ENCODE data around the gene CCDC175.

DNA sequence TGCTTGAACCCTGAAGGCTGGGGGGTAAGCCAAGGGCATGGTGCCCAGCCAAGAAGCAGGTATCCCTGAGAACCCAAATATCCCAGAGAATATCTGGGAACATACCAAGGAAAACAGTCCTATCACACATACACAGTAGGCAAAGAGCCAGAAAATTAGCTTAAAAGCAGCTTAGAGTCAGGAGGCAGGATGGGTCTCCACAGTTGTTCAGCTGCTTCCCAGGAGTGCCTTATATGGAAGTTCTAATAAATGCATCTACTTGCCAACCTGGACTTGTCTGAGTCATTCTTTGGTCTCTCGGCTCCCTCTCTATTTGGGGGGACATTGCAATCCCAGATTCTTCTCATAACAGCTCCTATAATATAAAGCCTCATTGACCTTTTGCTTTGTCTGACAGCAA is 102.4 kb downstream of the CCDC175 start:
- TF ChIP-seq POLR2AphosphoS5 (IDR thresholded peaks at IDR 0.05; ENCODE audit: low read depth, low read length): no peak
- no peak for TF ChIP-seq POLR2A (IDR thresholded peaks at IDR 0.05; ENCODE audit: low read depth, low read length)
- no peak for TF ChIP-seq POU2F2 (IDR thresholded peaks at IDR 0.05; ENCODE audit: low read depth, low read length)
- no peak for TF ChIP-seq TAF1 (IDR thresholded peaks at IDR 0.05; ENCODE audit: low read depth, low read length)
- TF ChIP-seq PAX5 (IDR thresholded peaks at IDR 0.05; ENCODE audit: insufficient read depth, low read length, severe bottlenecking): no peak

Measured in GM12891 (cell line).